Brain pericyte (primary cell): Measurements from ENCODE around the gene CTIF.
"Not testable (repeated sequence)": the region's sequence is repeated elsewhere in the genome, so short reads cannot be mapped to it uniquely, and the experiment has no call there.

Experiments used
- DNase-seq: peaks from one replicate; pipeline ENCODE4 v3.0.0-alpha.2; 2012; ENCODE audit warnings: low read depth, low spot score

CTIF gene

GRCh38 chr18:48864876-48865275 lies 326.0 kb downstream of the CTIF start:
- no peak for DNase-seq

- no peak for DNase-seq
Observed at GRCh38 chr18:48866028-48866733, 327.4 kb downstream of the CTIF start.

- DNase-seq: no peak
Observed at GRCh38 chr18:48866856-48867255, 328.0 kb downstream of the CTIF start.

- no peak for DNase-seq
Observed at GRCh38 chr18:48867978-48868377, 329.1 kb downstream of the CTIF start.

GRCh38 chr18:48868468-48869466 lies 329.9 kb downstream of the CTIF start:
- DNase-seq: no peak

GRCh38 chr18:48869591-48869990 lies 330.8 kb downstream of the CTIF start:
- no peak for DNase-seq

- DNase-seq: not testable (repeated sequence)
Observed at GRCh38 chr18:48870926-48871325, 332.1 kb downstream of the CTIF start.

GRCh38 chr18:48871391-48872166 lies 332.7 kb downstream of the CTIF start:
- no peak for DNase-seq

- no peak for DNase-seq
Observed at GRCh38 chr18:48872234-48873145, 333.7 kb downstream of the CTIF start.

GRCh38 chr18:48874233-48874632 lies 335.4 kb downstream of the CTIF start:
- no peak for DNase-seq

- no peak for DNase-seq
Observed at GRCh38 chr18:48874701-48875162, 335.9 kb downstream of the CTIF start.

GRCh38 chr18:48875314-48875941 lies 336.6 kb downstream of the CTIF start:
- no peak for DNase-seq

GRCh38 chr18:48875942-48876511 lies 337.2 kb downstream of the CTIF start:
- DNase-seq: no peak

GRCh38 chr18:48876590-48876989 lies 337.8 kb downstream of the CTIF start:
- DNase-seq: no peak

- DNase-seq: no peak
Observed at GRCh38 chr18:48877941-48878340, 339.1 kb downstream of the CTIF start.

GRCh38 chr18:48878471-48878870 lies 339.6 kb downstream of the CTIF start:
- DNase-seq: no peak

- no peak for DNase-seq
Observed at GRCh38 chr18:48879008-48879431, 340.2 kb downstream of the CTIF start.

GRCh38 chr18:48880931-48881330 lies 342.1 kb downstream of the CTIF start:
- DNase-seq: no peak

- DNase-seq: no peak
Observed at GRCh38 chr18:48882379-48882778, 343.5 kb downstream of the CTIF start.

GRCh38 chr18:48884306-48884705 lies 345.5 kb downstream of the CTIF start:
- no peak for DNase-seq
